HepG2 (cell line): ENCODE data around the gene ADCY5. TPM values are rescaled to one million over a fixed set of nuclear protein-coding genes. Genes with fewer than 3 reads are reported as not detected.
A peak's percentile ranks its signal among the peaks of the same experiment; 100 is the strongest.

Experiments
- ATAC-seq: fragments of 200-7000 bp; cut with Tn5 transposase; 3 replicates; pipeline ENCODE4 v1.9.1; 2020; ENCODE audit warnings: mild to moderate bottlenecking, moderate library complexity
- BruUV-seq: library from RNA; stranded (reverse); fragments of 400-500 nt; replicated peaks from 2 replicates; lab custom pipeline; 2021; lab: Mats Ljungman, UMichigan
- CTCF ChIA-PET: fragments of 300-600 bp; formaldehyde crosslinking; extraction: SDS; loops from one replicate; lab custom pipeline; 2021; ENCODE audit warnings: low total read pairs, inconsistent platforms, low intra/inter-chr PET ratio; lab: Yijun Ruan, JAX
- POLR2A ChIA-PET: fragments of 350-600 bp; sonication (Branson Sonifier 250); formaldehyde crosslinking; loops from one replicate; lab custom pipeline; 2020; ENCODE audit warnings: antibody characterized with exemption, inconsistent platforms; lab: Yijun Ruan, JAX
- DNase-seq: peaks from one replicate; pipeline ENCODE4 v3.0.0-alpha.2; 2015; ENCODE audit warnings: low spot score
- FAIRE-seq: peaks from 3 replicates; lab custom pipeline; 2011; peaks lifted over from hg19 to GRCh38; lab: Jason Lieb, UNC
- H2AFZ ChIP-seq: one replicate; pipeline ENCODE4 v1.6.1; 2011; ENCODE audit warnings: low read length, inconsistent platforms
- H3K27ac ChIP-seq: fragments of 300-600 bp; 3 replicates; pipeline ENCODE4 v1.8.0; 2011; ENCODE audit warnings: mixed run types, mild to moderate bottlenecking, mixed read lengths, low read length, inconsistent platforms; ENCODE audit not compliant: insufficient read depth; ENCODE audit errors: extremely low read length
- H3K27me3 ChIP-seq, 2 experiments: fragments of 200-600 bp in 1 of 2; 2 replicates in 1 of 2; 3 replicates in 1 of 2; pipeline versions ENCODE4 v1.6.0 to v1.8.0; 2011; ENCODE audit warnings: low read length in 2 of 2, mild to moderate bottlenecking in 2 of 2, moderate library complexity in 2 of 2, inconsistent platforms in 1 of 2; ENCODE audit not compliant: insufficient read depth in 2 of 2, control insufficient read depth in 1 of 2
- H3K36me3 ChIP-seq, 2 experiments: fragments of 200-600 bp in 1 of 2; replicated peaks in 1 of 2; 2 replicates in 1 of 2; 3 replicates in 1 of 2; pipeline versions ENCODE4 v1.5.1 to v1.8.0; 2011; ENCODE audit warnings: low read length in 2 of 2, inconsistent platforms in 1 of 2; ENCODE audit not compliant: insufficient read depth in 2 of 2, control insufficient read depth in 1 of 2
- H3K4me1 ChIP-seq: 2 replicates; pipeline ENCODE4 v1.5.1; 2012; ENCODE audit warnings: low read length, inconsistent platforms; ENCODE audit not compliant: insufficient read depth
- H3K4me2 ChIP-seq: 2 replicates; pipeline ENCODE4 v1.6.0; 2011; ENCODE audit warnings: low read depth, low read length, inconsistent platforms
- H3K4me3 ChIP-seq, 3 experiments: fragments of 200-600 bp in 1 of 3; sonication (generic), shearing (Covaris generic) in 1 of 3; replicated peaks in 1 of 3; 2 replicates each; pipeline ENCODE4 v1.5.1; 2011 to 2016; ENCODE audit warnings: low read length in 3 of 3, inconsistent platforms in 2 of 3, low read depth in 2 of 3, mild to moderate bottlenecking in 2 of 3, control low read depth in 1 of 3, mixed read lengths in 1 of 3; ENCODE audit not compliant: insufficient read depth in 1 of 3
- H3K79me2 ChIP-seq: one replicate; pipeline ENCODE4 v1.6.1; 2011; ENCODE audit warnings: low read length, inconsistent platforms; ENCODE audit not compliant: insufficient read depth
- H3K9ac ChIP-seq: 2 replicates; pipeline ENCODE4 v1.6.0; 2011; ENCODE audit warnings: mild to moderate bottlenecking, low read depth, low read length, inconsistent platforms; ENCODE audit not compliant: insufficient read depth
- H3K9me3 ChIP-seq: 2 replicates; pipeline ENCODE4 v1.5.1; 2012; ENCODE audit warnings: mild to moderate bottlenecking, low read length
- H4K20me1 ChIP-seq: 2 replicates; pipeline ENCODE4 v1.6.0; 2011; ENCODE audit warnings: inconsistent platforms, mild to moderate bottlenecking, low read length, moderate library complexity; ENCODE audit not compliant: insufficient read depth
- ASH2L ChIP-seq: fragments of 300-600, 200-600 bp; sonication (generic); IDR thresholded peaks from 2 replicates; pipeline ENCODE4 v1.7.0; 2017; ENCODE audit warnings: low read depth, mild to moderate bottlenecking, moderate library complexity, mixed read lengths, low read length; ENCODE audit not compliant: insufficient read length
- HMGXB3 ChIP-seq: sonication (generic); formaldehyde crosslinking; IDR thresholded peaks from 2 replicates; pipeline ENCODE4 v1.4.0; 2020; ENCODE audit warnings: missing genetic modification reagents, borderline replicate concordance
- HOXA5 ChIP-seq: sonication (generic); formaldehyde crosslinking; IDR thresholded peaks from 2 replicates; pipeline ENCODE4 v1.4.0; 2020; ENCODE audit warnings: missing genetic modification reagents
- PAX8 ChIP-seq: sonication (generic); formaldehyde crosslinking; IDR thresholded peaks from 2 replicates; pipeline ENCODE4 v1.8.0; 2022; ENCODE audit warnings: mild to moderate bottlenecking, missing genetic modification reagents, borderline replicate concordance
- PRDM15 ChIP-seq: sonication (generic); formaldehyde crosslinking; IDR thresholded peaks from 2 replicates; pipeline ENCODE4 v1.4.0; 2020; ENCODE audit warnings: missing genetic modification reagents
- RBM39 ChIP-seq: fragments of 200-400 bp; formaldehyde crosslinking; IDR thresholded peaks from one replicate; pipeline ENCODE4 v1.6.1; 2018; ENCODE audit warnings: antibody characterized with exemption, mild to moderate bottlenecking, low read depth, low read length; ENCODE audit not compliant: poor library complexity, severe bottlenecking
- ZNF10 ChIP-seq: sonication (generic); formaldehyde crosslinking; IDR thresholded peaks from 2 replicates; pipeline ENCODE4 v1.4.0; 2020; ENCODE audit warnings: mild to moderate bottlenecking, low read depth, missing genetic modification reagents, borderline replicate concordance
- ZNF292 ChIP-seq: sonication (generic); formaldehyde crosslinking; IDR thresholded peaks from 2 replicates; pipeline ENCODE4 v1.8.1; 2022; ENCODE audit warnings: mild to moderate bottlenecking, low read depth, missing genetic modification reagents, borderline replicate concordance
- ZNF577 ChIP-seq: sonication (generic); formaldehyde crosslinking; IDR thresholded peaks from 2 replicates; pipeline ENCODE4 v1.4.0; 2020; ENCODE audit warnings: mild to moderate bottlenecking, low read depth, missing genetic modification reagents, borderline replicate concordance
- ZNF746 ChIP-seq: sonication (generic); formaldehyde crosslinking; IDR thresholded peaks from 2 replicates; pipeline ENCODE4 v1.8.0; 2022; ENCODE audit warnings: mild to moderate bottlenecking, missing genetic modification reagents
- ZNF749 ChIP-seq: sonication (generic); formaldehyde crosslinking; IDR thresholded peaks from 2 replicates; pipeline ENCODE4 v1.8.0; 2022; ENCODE audit warnings: mild to moderate bottlenecking, missing genetic modification reagents, moderate library complexity, borderline replicate concordance
- ZNF775 ChIP-seq: sonication (generic); formaldehyde crosslinking; IDR thresholded peaks from 2 replicates; pipeline ENCODE4 v1.4.0; 2020; ENCODE audit warnings: missing genetic modification reagents, mild to moderate bottlenecking, moderate library complexity, borderline replicate concordance
- ZNF883 ChIP-seq: sonication (generic); formaldehyde crosslinking; IDR thresholded peaks from 2 replicates; pipeline ENCODE4 v1.5.1; 2020; ENCODE audit warnings: mild to moderate bottlenecking, missing genetic modification reagents; ENCODE audit errors: not compliant biosample characterization
- WGBS: methylation state at CpG from one replicate; pipeline ENCODE4 v1.1.6; 2017; ENCODE audit warnings: low lambda C conversion rate; 5-methylcytosine and 5-hydroxymethylcytosine counted together
- in situ Hi-C: cut with HindIII; loops from 2 replicates; pipeline ENCODE4 v1.10.0; 2017; ENCODE audit warnings: low pct_unique_long_range_greater_than_20kb; ENCODE audit not compliant: extremely low pct_ligation_motif_present
- intact Hi-C: fragments of 100-400 bp; cut with micrococcal nuclease; formaldehyde crosslinking; loops from one replicate; pipeline ENCODE4 v1.10.0; 2022; ENCODE audit not compliant: unreplicated experiment
- polyA plus RNA-seq, 8 experiments: library from polyadenylated mRNA; depleted of rRNA in 3 of 8; stranded (reverse) in 7 of 8; unstranded in 1 of 8; fragments of >200 nt; fragmentation: Illumina TruSeq in 4 of 8; extraction: Trizol in 4 of 8; gene quantifications; 2 replicates each; pipeline versions ENCODE4 v1.2.1 to v1.2.3, GENCODE V29; 2011 to 2016; ENCODE audit warnings: low read depth in 4 of 8, missing spikeins in 1 of 8, mixed read lengths in 1 of 8; ENCODE audit not compliant: insufficient read depth in 1 of 8
- total RNA-seq, 5 experiments: library from RNA; depleted of rRNA; stranded (reverse); fragments of >200 nt; fragmentation: Illumina TruSeq; extraction: Trizol; gene quantifications; 2 replicates each; pipeline ENCODE4 v1.2.3, GENCODE V29; 2016; ENCODE audit warnings: low read depth in 1 of 5

ADCY5 gene
- total and polyA plus RNA-seq, 2 of the 13 experiments (the other 11 are each of a cell fraction or from before 2014, with no cell fraction given) = not detected

DNA sequence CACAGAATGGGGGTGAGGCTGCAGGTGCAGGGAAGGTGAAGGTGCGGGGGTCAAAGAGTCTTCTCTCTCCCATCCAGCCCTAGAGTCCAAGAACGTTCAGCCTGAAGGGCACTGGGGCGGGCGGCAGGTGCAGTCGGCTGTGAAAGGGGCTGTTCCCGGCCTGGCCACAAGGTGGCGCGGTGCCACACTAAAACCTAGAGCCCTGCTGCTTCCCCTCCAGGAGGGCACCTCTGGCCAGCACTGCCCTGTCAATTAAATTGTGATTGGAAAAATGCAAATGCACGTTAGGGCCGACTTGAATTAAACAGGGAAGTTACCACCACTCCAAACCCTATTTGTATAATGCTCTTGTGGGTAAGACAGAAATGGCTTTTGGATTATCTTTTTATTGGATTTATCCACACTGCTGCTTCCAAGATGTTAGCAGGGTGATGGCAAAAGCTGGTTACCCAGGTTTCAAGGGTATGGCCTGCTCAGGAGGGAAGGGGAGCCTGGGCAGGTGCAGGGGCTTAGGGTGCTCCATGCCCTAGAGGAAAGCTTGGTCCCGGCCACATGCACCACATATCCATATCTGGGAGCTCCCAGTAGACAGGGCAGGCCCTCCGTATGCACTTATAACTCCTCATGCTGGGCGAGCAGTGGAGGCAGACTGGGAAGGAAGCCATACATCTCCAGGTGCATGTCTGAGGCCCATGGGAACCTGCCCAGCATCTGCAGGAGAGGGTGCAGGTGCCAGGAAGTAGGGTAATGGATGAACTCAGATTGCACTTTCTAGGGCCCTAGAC lies 119.8 kb downstream of the ADCY5 start:
- in situ Hi-C loops = loop anchor here (5.0 kb wide), 1 partner anchor 228 kb away; no protein-coding TSS in a partner anchor
- Histone ChIP-seq H4K20me1 (no peaks in the 10 kb centered on the region), H3K79me2 (no peaks in the 10 kb centered on the region), H3K27me3 (peaks cover 0 to 36% of the 10 kb centered on the region in 2 experiments; a peak in 3 of 5 replicates), H3K4me2 (no peak overlapping the region), H3K36me3 (no peaks in the 10 kb centered on the region), H3K4me1 (peaks cover 11% of the 10 kb centered on the region; the same call in 1 of the 2 replicates), H2AFZ (no peak overlapping the region), H3K4me3 (no peak overlapping the region), H3K9ac (no peak overlapping the region), H3K27ac (no peak overlapping the region), H3K9me3 (no peaks in the 10 kb centered on the region)
- ChIA-PET POLR2A (no interaction called here), CTCF (interaction anchor here (1.3 to 2.9 kb wide), 4 partner anchors 159 to 231 kb away, joined by 3 to 34 read pairs (median 6); no protein-coding TSS in a partner anchor)
- ATAC-seq = peak; percentile 90
- intact Hi-C loops = loop anchor here (1.0 to 2.0 kb wide), 2 partner anchors 160 to 230 kb away; no protein-coding TSS in a partner anchor
- 23% methylated on average over 8 of the region's 13 CpGs for WGBS
- no TSS peak for BruUV-seq
- FAIRE-seq = peak; percentile 30
- DNase-seq = peak; percentile 28
- no peak for TF ChIP-seq RBM39
- no peak for TF ChIP-seq HOXA5
- TF ChIP-seq ZNF577 (CRISPR knock-in tag) = no peak
- no peak for TF ChIP-seq ZNF292 (CRISPR knock-in tag)
- TF ChIP-seq PRDM15 (CRISPR knock-in tag) = no peak
- no peak for TF ChIP-seq ZNF749 (CRISPR knock-in tag)
- TF ChIP-seq ZNF746 = no peak
- TF ChIP-seq ZNF775 (CRISPR knock-in tag) = no peak
- TF ChIP-seq ZNF10 (CRISPR knock-in tag) = no peak
- no peak for TF ChIP-seq HMGXB3 (CRISPR knock-in tag)
- peak; percentile 39 for TF ChIP-seq ZNF883 (CRISPR knock-in tag)
- no peak for TF ChIP-seq PAX8
- TF ChIP-seq ASH2L = no peak
